GM12892 (cell line): ENCODE data around the gene DLGAP1.

Source experiments
- POLR2A ChIP-seq: IDR thresholded peaks from 2 replicates; pipeline ENCODE4 v1.6.1; 2011; ENCODE audit warnings: low read depth, low read length, control low read depth
- POLR2AphosphoS5 ChIP-seq: IDR thresholded peaks from 2 replicates; pipeline ENCODE4 v1.6.1; 2011; ENCODE audit warnings: low read depth, low read length, control low read depth

GRCh38 chr18:4068552-4069158, 386.5 kb downstream of the DLGAP1 start:
- TF ChIP-seq POLR2A = no peak
- no peak for TF ChIP-seq POLR2AphosphoS5
